HL-60 (cell line): ENCODE measurements around the gene STARD4.

Experiments used
- DNase-seq, 2 experiments: peaks; one replicate each; pipeline ENCODE4 v3.0.0-alpha.2; 2010 to 2020; ENCODE audit warnings: low read depth in 1 of 2, low spot score in 1 of 2
- H3K27ac ChIP-seq: fragments of 250-450 bp; sonication (Bioruptor Pico); replicated peaks from 2 replicates; pipeline ENCODE4 v1.5.1; 2020; ENCODE audit warnings: mild to moderate bottlenecking, moderate library complexity
- H3K27me3 ChIP-seq: fragments of 250-450 bp; sonication (Bioruptor Pico); 2 replicates; pipeline ENCODE4 v1.5.1; 2021; ENCODE audit warnings: mild to moderate bottlenecking, moderate library complexity; ENCODE audit not compliant: insufficient read depth, poor library complexity, severe bottlenecking
- H3K4me3 ChIP-seq: replicated peaks from 2 replicates; pipeline ENCODE4 v1.5.1; 2011; ENCODE audit warnings: mild to moderate bottlenecking, control low read depth, low read length; ENCODE audit not compliant: insufficient read depth
- CTCF ChIP-seq: IDR thresholded peaks from one replicate; pipeline ENCODE4 v1.5.1; 2011; ENCODE audit warnings: low read length, control low read depth, inconsistent platforms; ENCODE audit not compliant: insufficient read depth
- GABPA ChIP-seq: IDR thresholded peaks from 2 replicates; pipeline ENCODE4 v1.6.1; 2012; ENCODE audit warnings: low read depth
- POLR2AphosphoS5 ChIP-seq: IDR thresholded peaks from 2 replicates; pipeline ENCODE4 v1.6.1; 2012; ENCODE audit warnings: low read depth
- REST ChIP-seq: IDR thresholded peaks from 2 replicates; pipeline ENCODE4 v1.6.1; 2012; ENCODE audit warnings: low read depth; ENCODE audit not compliant: insufficient replicate concordance
- SPI1 ChIP-seq: IDR thresholded peaks from 2 replicates; pipeline ENCODE4 v1.6.1; 2012; ENCODE audit warnings: low read depth, mild to moderate bottlenecking, borderline replicate concordance

STARD4 gene

GRCh38 chr5:111551161-111551560, 38.8 kb upstream of the STARD4 start:
- no peak overlapping the region for H3K27ac ChIP-seq
- TF ChIP-seq CTCF (no peak), REST (no peak), POLR2AphosphoS5 (no peak)
- H3K4me3 ChIP-seq: no peak overlapping the region

GRCh38 chr5:111550282-111551020, 38.1 kb upstream of the STARD4 start:
- Histone ChIP-seq H3K27ac (no peak overlapping the region), H3K27me3 (no peaks in the 10 kb centered on the region), H3K4me3 (no peak overlapping the region)
- DNase-seq: peak; percentile 8 to 61
- TF ChIP-seq SPI1 (no peak), CTCF (no peak), REST (no peak), GABPA (no peak), POLR2AphosphoS5 (no peak)

More at GRCh38 chr5:111551161-111551560, 38.8 kb upstream of the STARD4 start:
- no peaks in the 10 kb centered on the region for H3K27me3 ChIP-seq
- no peak for DNase-seq

GRCh38 chr5:111548992-111549649, 36.8 kb upstream of the STARD4 start:
- TF ChIP-seq SPI1 (no peak), POLR2AphosphoS5 (no peak), CTCF (no peak), GABPA (no peak)
- no peak for DNase-seq
- Histone ChIP-seq H3K4me3 (no peak overlapping the region), H3K27me3 (no peaks in the 10 kb centered on the region), H3K27ac (no peak overlapping the region)
